ENCODE measurements around the gene HMMR. TPM values are rescaled to one million over a fixed set of nuclear protein-coding genes. Genes with fewer than 3 reads are reported as not detected.

The HMMR gene
- total RNA-seq, 1 donor from 2014 or later, result 19.5 TPM

DNA sequence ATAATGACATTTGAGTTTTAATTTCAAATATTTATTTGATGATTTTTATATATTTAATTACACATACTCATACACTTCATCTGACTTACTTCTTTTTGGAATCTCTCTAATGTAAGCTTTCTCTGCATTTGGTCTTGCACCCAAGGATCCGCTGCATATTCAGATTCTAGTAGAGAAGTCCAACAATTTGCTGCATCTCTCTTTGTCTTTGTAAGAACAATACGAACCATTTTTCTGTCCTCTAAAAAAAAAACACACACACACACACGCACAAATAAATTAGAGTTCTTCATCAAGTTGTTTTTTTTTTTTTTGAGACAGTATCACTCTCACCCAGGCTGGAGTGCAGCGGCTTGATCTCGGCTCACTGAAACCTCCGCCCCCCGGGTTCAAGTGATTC lies 3.6 kb upstream of the HMMR start:
- TF ChIP-seq, protein P1, sequence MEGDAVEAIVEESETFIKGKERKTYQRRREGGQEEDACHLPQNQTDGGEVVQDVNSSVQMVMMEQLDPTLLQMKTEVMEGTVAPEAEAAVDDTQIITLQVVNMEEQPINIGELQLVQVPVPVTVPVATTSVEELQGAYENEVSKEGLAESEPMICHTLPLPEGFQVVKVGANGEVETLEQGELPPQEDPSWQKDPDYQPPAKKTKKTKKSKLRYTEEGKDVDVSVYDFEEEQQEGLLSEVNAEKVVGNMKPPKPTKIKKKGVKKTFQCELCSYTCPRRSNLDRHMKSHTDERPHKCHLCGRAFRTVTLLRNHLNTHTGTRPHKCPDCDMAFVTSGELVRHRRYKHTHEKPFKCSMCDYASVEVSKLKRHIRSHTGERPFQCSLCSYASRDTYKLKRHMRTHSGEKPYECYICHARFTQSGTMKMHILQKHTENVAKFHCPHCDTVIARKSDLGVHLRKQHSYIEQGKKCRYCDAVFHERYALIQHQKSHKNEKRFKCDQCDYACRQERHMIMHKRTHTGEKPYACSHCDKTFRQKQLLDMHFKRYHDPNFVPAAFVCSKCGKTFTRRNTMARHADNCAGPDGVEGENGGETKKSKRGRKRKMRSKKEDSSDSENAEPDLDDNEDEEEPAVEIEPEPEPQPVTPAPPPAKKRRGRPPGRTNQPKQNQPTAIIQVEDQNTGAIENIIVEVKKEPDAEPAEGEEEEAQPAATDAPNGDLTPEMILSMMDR (conservative IDR thresholded peaks at IDR 0.05; ENCODE audit: low read depth, low read length), result no peak
- DNase-seq (ENCODE audit: low read depth), result no peak
- no peak overlapping the region for H3K4me3 ChIP-seq (ENCODE audit: low read depth, low read length)

DNA sequence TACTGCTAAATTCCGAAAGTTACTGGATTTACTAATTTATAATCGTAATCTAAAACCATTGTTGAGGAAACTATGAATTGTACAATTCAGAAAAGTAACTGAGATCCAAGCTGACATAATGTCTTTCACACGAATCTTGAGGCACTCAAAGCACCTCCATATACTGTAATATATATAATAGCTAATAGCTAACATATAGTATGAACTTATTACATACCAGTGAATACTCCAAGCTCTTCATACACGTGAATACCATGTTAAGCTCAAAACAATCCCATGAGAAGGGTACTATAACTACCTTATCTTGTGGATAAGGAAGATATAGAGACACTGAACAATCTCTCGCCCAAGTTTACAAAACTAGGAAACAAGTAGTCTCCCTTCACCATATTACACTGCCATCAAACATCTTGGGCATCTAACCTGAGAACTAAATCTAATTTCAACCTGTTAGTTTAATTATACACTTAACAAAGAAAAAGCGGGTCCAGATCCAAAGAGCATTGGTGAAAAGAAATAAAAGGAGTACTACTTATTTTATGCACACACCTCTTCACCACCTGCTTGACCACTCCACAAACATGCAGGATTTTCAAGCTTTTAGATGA lies 1.6 kb upstream of the HMMR start:
- TF ChIP-seq, protein P1 (conservative IDR thresholded peaks at IDR 0.05; ENCODE audit: low read depth, low read length), result no peak
- H3K4me3 ChIP-seq (ENCODE audit: low read depth, low read length), result peak overlapping the region; percentile 76
- DNase-seq (ENCODE audit: low read depth), result no peak

DNA sequence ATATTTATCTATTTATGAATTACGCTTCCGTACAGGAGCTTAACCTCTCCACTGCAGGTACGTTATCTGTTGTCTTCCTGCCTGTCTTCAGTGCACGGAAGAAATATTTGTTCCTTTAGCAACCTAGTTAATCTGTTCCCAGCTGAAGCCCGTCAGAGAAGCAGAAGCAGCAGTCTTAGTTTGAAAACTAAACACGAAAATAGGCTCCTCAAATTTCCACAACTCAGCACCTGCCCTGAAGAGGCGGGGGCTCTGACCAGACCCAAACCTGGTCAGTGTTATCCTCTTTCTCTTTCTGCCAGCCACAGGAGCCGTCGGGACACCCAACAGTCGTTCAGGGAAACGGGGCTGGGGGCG lies 992 bp upstream of the HMMR start:
- TF ChIP-seq, protein P1 (conservative IDR thresholded peaks at IDR 0.05; ENCODE audit: low read depth, low read length), result no peak
- peak overlapping the region; percentile 76 for H3K4me3 ChIP-seq (ENCODE audit: low read depth, low read length)
- DNase-seq (ENCODE audit: low read depth), result no peak

DNA sequence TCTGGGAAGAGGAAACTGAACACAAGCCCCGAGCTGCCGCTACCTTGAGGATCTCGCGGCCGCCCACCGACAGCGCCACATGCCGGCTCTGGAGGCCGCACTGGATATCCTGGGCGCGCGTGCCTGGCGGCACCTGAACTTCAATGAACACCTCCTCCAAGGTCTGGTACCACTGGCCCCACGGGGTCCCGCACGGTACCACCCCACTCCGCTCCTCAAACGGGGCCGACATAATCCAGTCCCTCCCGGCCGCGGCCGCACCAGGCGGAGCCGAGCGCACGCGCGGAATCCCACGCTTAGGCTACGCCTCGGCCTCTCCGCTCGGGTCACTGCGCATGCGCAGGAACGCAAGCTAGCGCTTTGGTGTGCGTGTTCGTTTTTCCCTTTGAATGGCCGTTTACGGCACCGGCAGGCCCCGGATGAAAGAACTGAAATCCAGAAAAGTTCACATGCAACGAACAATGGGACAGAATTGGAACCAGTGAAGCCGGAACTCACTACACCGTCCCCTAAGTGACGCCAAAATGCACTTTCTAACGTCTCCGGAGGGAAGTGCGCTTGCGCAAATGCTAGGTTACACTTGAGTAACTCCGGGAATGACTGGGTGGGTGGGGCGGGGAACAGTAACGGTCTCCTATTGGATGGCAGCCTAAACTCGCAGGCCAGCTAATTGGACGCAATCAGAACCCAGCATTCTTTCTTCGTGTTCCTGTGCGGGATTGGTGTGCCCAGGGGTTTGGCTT lies 442 bp upstream of the HMMR start, which contains the start of gene NUDCD2:
Gene NUDCD2 (minus strand): TSS at position 284 of the 743 bp plus-strand sequence. CDS start 52 bp downstream, at position 232.
- H3K4me3 ChIP-seq (ENCODE audit: low read depth, low read length), result peak within 1 kb of the TSS; percentile 76
- TF ChIP-seq, protein P1 (conservative IDR thresholded peaks at IDR 0.05; ENCODE audit: low read depth, low read length), result peak; percentile 12
- peak; percentile 93 for DNase-seq (ENCODE audit: low read depth)

DNA sequence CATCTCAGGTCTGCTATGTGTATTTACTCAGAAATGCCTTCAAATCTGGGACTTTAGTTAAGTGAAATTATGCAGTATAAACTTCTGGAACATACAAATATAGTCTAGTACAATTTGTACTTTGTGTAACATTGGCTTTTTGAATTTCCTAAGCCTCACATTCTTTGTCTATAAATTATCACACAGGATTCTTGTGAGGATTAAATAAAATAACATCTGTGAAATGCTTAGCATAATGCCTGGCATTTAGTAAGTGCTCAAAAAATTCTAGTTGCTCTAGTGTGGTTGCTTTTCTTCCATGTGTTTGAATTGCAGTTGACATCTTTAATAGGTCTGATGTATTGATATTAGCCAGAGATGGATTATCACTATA lies 2.6 kb downstream of the HMMR start:
- H3K4me3 ChIP-seq (ENCODE audit: low read depth, low read length), result no peak overlapping the region
- TF ChIP-seq, protein P1 (conservative IDR thresholded peaks at IDR 0.05; ENCODE audit: low read depth, low read length), result no peak
- no peak for DNase-seq (ENCODE audit: low read depth)

DNA sequence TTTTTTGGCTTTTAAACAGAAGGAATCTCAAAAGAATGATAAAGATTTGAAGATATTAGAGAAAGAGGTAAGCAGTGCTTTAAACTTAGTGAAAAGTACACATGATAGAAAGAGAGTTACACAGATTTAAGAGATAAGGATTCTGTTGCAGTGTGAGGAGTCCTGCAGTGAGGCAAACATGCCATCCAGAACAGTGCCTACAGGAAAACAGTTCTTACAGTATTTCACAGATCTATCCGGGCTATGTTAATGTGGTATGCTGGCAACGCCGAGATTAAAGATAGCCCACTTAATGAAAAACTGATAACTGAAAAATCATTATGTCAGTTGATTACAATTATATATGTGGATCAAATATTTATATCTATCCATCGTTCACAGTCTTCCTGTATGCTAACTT lies 7.2 kb downstream of the HMMR start:
- TF ChIP-seq, protein P1 (conservative IDR thresholded peaks at IDR 0.05; ENCODE audit: low read depth, low read length), result no peak
- no peak overlapping the region for H3K4me3 ChIP-seq (ENCODE audit: low read depth, low read length)
- DNase-seq (ENCODE audit: low read depth), result no peak
